Activated CD8-positive, alpha-beta memory T cell treated with anti-CD3 and anti-CD28 coated beads for 48 hours (primary cell): ENCODE measurements around the gene ATP2C2.
"Not testable (repeated sequence)": the region's sequence is repeated elsewhere in the genome, so short reads cannot be mapped to it uniquely, and the experiment has no call there.

Source experiments
- DNase-seq, 3 experiments: peaks; one replicate each; pipeline ENCODE4 v3.0.0-alpha.2; 2020; ENCODE audit warnings: low read depth in 2 of 3, low spot score in 2 of 3

ATP2C2 gene

DNA sequence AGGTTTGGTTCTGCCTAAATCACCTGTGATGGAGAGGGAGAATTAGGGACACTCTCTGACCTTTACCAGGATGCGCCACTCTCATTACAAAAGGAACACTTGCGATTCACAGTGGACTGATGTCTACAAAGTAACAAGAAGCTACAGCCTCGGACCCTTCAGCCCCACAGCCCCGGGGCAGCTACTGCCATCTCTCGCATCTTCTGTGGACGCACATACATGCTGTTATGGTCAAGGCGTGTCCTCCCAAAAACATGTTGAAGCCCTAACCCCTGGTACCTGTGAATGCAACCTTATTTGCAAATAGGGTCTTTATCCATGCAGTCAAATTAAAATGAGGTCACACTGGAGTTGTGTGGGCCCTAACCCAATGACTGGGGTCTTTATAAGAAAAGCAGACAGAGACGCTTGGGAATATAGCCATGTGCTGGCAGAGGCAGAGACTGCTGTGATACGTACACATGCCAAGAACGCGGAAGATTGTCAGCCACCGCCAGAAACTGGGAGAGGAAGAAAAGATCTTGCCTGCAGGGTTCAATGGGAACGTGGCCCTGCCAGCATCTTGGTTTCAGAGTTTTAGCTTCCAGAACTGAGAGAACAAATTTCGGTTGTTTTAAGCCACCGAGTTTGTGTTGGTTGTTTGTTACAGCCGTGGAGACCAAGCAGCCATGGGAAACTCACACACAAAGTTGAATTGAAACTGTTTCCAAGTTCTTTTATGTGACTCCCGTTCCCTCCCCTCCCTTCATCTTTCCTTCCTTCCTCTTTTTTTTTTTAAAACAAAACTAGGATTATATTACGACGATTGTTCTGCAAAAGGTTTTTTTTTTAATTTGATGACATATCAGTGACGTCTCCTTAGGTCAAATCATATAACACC, 23.1 kb downstream of the ATP2C2 start:
- DNase-seq = no peak

DNA sequence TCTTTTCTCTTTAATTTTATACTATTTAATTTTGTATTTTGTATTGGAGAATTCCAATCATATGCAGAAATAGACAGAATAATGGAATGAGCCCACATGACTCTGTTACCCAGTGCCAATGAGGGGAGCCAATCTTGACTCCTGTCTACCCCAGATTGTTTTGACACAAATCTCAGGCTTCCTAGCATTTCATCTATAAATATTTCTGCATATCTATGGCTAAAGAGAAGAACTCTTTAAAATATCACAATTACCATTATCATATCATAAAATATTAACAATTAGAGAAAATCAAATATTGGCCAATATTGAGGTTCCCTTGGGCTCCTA, 23.7 kb downstream of the ATP2C2 start:
- DNase-seq = no peak

DNA sequence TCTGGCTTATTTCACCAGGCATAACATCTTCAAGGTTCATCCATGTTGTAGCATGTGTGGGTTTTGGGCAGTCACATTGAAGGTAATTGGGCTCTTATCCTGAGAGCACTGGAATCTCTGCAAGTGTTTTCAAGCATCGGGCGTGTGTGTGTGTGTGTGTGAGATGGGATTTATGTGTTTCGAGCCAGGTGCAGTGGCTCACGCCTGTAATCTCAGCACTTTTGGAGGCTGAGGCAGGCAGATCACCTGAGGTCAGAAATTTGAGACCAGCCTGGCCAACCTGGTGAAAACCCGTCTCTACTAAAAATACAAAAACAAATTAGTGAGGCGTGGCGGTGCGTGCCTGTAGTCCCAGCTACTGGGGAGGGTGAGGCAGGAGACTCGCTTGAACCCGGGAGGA, 27.7 kb downstream of the ATP2C2 start:
- DNase-seq = not testable (repeated sequence)

DNA sequence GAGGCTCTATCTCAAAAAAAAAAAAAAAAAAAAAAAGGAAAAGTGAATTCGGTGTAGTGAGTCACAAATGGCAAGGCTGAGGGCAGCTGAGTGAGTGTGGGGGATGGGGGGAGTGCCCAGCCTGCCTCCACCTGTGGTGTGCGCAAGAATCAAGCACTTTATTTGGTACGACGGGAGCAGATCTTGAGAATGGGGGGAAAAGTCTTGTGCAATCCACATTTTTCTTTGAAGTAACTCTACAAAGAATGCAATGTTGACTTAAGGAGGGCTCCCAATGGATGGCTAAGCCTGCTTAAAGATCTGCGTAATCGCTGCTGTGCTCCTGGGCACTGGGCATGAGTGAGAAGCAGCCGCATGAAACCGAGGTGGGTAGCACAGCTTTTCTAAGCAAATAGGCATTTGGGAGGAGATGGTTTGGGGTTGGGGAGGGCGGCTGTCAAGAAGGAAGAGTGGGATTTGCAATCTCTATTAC, 28.2 kb downstream of the ATP2C2 start:
- DNase-seq = no peak

DNA sequence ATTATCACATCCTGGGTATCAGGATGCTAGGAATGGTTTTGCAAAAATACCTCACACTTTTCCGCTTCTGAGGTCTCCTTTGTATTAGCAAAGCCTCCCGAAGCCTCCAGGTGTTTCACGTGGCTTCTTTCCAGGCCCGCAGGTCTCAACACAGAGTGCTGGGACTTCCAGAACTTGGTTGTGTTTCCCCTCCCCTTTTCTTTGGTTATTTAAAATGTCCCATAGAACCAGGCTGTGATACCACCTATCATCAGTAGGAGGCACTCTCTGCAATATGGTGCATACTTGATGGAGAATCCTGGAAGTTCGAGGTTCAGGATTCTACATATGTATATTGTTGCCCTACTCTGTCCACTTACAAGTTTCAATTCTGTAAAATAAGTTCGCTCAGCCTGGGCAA, 28.8 kb downstream of the ATP2C2 start:
- no peak for DNase-seq

DNA sequence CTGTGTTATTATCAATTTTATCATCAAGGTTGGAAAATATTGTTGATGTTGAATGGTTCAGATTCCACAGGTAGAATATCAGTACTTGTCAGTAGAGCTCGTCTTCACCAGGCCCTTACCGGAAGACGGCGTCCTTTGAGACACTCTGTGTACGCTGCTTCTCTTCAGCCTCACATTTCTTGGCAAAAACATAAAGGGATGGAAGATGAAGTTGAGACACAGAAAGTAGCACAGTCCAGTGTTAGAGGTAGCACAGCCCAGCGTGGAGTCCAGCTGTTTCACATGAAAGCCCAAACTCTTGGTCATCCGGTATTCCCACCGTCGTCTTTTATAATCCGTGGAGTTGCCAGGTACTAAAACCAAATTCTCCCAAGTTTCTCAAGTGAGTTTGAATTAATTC, 30.4 kb downstream of the ATP2C2 start:
- no peak for DNase-seq

DNA sequence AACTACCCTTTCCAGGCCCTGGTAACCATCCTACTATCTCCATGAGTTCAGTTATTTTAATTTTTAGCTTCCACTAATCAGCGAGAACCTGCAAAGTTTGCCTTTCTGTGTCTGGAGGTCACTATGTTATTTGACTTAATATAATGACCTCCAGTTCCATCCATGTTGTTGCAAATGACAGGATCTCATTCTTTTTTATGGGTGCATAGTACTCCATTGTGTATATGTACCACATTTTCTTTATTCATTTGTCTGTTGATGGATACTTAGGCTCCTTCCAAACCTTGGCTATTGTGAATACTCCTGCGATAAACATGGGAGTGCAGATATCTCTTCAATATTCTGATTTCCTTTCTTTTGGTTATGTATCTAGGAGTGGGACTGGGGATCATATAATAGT, 31.6 kb downstream of the ATP2C2 start:
- DNase-seq = not testable (repeated sequence)

DNA sequence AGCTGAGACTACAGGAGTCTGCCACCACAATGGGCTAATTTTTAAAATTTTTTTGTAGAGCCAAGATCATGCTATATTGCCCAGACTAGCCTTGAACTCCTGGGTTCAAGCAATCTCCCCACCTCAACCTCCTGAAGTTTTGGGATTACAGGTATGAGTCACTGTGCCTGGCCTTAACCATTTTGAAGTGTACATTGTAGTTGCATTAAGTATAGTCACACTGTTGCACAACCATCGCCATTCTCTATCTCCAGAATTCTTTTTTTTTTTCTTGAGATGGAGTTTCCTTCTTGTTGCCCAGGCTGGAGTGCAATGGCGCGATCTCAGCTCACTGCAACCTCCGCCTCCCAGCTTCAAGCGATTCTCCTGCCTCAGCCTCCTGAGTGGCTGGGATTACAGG, 35.1 kb downstream of the ATP2C2 start:
- not testable (repeated sequence) for DNase-seq

DNA sequence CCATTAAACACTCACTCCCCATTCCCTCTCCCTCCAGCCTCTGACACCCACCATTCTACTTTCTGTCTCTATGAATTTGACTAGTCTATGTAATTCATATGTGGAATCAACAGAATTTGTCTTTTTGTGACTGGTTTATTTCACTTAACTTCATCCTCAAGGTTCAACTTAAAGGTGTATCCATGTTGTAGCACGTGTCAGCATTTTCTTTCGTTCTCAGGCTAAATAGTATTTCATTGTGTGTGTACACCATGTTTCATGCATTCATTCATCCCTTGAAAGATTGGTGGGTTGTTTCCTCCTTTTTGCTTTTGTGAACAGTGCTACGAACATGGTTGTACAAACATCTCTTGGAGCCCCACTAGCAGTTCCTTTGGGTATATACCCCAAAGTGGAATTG, 36.0 kb downstream of the ATP2C2 start:
- DNase-seq = no peak

DNA sequence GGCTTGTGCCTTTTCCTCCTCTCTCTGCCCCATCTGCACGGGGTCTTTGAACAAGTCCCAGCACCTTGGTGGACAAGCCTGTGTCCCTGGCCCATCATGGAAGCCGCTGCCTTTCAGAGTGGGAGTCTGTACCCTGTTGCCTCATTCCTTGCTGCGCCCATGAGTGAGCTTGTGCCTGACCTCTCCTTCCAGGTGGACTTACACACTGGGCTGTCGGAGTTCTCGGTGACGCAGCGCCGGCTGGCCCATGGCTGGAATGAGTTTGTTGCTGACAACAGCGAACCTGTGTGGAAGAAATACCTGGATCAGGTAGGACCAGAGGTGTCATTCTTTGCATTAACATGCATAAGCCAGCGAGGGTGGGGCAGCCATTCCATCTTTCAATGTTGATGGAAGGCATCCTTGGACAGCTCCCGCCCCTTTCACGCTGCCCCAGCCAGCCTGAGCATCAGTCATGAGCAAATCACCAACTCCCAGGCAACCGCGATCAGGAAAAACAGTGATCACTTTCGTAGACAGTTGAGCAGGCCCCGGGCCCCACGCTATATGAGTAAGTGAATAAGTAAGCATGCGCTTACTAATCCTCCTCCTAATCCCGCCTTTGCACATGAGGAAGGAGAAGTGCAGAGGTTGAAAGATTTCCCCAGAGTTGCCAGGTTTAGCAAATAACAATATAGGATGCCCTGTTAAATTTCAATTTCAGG, 36.8 kb downstream of the ATP2C2 start:
- no peak for DNase-seq

DNA sequence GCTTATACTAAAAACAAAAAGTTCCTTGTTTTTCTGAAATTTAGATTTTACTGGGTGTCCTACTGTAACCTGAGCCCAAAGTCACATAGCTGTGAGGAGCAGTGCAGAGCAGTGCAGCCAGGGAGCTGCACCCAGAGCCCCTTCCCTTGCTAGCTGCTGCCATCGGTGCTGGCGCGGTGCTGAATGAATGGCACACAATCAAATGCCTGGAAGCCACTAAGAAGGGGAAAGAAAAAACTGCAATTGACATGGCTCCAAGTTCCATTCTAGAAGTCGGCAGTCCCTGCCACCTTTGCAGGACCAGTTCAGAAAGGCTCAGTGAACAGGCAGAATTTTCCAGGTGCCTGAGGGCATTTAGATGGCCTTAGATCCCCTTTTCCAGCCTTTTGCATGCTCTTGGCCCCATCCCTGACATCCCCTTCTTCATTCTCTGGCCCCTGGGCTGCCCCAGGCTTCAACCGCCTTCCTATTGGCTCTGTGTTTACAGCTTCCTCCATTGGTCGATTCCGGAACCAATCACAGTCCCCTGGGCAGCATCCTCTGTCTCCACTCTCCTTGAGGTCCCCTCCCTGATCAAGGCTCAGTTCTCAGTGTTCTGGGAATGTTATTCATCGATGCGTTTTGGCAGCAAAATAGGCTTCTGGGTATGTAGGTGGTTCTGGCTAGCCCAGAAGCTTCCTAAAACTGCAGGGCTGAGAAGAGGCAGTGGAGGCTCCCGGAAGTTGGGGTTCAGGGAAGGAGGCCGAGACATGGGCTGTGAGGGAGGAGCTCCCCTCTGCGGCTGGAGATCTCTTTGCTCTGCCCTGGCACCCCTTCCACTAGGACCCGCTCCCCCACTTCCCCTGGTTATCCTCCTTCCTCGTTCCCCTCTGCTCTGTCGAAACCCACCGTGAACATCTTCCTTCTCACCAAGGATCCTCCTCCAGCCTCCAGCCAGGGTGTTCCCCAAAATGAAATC, 37.9 kb downstream of the ATP2C2 start:
- DNase-seq = no peak

DNA sequence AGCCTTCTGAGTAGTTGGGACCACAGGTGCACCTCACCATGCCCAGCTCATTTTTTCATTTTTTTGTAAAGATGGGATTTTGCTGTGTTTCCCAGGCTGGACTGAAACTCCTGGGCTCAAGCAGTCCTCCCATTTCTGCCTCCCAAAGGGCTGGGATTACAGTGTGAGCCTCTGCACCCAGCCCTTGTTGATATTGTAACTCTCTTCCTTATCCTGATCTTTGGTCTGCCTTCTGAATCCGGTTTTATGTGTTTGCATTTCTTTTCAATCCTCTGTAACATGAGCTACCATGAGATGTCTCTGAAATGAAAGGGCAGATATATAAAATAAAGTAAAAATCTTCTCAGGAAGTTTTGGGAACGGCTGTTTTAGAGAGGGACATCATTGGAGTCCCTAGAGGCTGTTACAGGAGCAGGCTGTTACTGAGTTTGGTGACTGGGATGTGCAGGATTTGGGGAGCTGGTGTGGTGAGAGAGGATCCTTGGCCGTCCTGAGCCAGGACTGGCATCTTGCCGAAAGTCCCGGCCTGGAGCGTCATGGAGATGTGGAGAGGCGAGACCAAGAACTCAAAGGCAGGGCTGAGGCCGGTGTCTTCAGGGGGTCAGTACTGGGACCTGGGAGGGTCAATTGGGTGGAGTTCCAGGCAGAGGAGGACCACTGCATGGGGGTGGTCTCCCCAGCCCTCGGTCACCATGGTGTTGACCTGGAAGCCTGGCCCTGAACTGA, 39.4 kb downstream of the ATP2C2 start:
- DNase-seq = no peak

DNA sequence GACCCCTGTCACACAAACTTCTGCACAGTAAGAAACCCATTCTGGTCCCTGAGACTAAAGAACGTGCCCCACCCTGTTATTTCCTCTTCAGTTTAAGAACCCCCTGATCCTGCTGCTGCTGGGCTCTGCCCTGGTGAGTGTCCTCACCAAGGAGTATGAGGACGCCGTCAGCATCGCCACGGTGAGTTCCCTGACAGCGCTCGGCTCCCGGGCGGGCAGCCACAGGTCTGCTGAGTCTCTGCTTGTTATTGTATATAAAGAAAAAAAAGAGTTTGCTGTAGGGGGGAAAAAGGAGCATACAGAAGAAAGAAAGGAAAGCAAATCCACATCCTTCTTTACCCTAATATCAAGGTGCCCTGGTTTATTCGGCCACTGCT, 40.0 kb downstream of the ATP2C2 start:
- no peak for DNase-seq

DNA sequence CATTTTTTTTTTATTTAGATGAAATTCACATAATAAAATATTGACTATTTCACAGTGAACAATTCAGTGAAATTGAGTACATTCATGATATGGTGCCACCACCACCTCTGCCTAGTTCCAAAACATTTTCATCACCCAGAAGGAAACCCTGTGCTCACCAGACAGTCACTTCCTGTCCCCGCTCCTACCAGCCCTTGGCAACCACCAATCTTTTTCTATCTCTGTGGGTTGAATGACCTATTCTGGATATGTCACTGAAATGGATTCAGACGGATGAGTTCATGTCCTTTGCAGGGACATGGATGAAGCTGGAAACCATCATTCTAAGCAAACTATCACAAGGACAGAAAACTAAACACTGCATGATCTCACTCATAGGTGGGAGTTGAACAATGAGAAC, 40.5 kb downstream of the ATP2C2 start:
- no peak for DNase-seq

DNA sequence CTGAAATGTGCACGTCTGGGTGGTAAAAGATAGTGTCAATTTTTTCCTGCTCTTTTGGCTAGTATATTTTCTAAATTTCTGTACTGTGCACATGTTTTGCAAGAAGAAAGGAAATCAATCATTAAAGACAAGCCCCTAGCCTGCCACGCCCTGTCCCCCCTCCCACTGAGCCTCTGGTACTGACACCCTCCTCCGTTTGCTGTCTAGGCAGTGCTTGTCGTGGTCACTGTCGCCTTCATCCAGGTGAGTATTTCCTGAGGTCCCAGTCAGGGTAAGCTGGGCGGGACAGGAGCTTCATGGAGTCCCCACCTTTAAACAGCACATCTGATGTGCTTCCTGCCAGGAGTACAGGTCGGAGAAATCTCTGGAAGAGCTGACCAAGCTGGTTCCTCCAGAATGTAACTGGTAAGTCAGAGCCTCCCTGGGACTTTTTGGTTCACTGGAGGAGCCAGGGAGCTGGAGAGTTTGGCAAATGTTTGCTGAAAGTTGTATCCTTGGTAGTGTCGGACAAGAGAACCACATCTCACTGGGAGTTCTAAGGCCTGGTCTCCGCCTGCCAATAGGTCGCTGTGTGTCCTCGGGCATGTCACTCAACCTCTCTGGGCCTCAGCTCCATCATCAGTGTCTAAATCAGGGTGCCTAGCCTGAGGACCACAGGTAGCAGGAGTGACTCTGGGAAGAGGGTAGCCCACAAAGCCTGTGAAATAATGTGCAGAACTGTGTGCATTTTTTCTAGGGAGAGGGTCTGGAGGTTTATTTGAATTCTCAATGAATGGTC, 42.2 kb downstream of the ATP2C2 start:
- DNase-seq = no peak

DNA sequence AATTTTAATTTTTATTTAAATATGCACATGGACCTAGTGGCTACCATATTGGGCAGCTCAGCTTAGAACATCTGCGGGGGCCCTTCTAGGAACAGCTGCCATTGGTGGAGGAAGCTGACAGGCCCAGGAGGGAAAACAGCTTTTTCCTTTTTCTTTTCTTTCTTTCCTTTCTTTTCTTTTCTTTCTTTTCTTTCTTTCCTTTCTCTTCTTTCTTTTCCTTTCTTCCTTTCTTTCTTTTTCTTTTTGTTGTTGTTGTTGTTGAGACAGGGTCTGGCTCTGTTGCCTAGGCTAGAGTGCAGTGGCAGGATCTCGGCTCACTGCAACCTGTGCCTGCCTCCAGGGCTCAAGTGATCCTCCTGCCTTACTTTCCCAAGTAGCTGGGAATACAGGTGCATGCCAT, 43.4 kb downstream of the ATP2C2 start:
- DNase-seq = no peak

DNA sequence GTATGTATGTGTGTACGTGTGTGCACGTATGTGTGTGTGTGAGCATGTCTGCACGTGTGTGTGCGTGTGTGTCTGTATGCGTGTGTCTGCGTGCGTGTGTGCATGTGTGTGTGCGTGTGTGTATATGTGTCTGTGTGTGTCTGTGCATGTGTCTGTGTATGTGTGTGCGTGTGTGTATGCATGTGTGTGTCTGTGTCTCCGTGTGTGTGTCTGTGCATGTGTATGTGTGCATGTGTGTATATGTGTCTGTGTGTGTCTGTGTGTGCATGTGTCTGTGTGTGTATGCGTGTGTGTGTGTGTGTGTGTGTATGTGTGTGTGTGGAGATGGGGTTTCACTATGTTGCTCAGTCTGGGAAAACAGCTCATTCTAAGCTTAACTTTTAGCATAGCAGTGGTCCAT, 43.9 kb downstream of the ATP2C2 start:
- no peak for DNase-seq

DNA sequence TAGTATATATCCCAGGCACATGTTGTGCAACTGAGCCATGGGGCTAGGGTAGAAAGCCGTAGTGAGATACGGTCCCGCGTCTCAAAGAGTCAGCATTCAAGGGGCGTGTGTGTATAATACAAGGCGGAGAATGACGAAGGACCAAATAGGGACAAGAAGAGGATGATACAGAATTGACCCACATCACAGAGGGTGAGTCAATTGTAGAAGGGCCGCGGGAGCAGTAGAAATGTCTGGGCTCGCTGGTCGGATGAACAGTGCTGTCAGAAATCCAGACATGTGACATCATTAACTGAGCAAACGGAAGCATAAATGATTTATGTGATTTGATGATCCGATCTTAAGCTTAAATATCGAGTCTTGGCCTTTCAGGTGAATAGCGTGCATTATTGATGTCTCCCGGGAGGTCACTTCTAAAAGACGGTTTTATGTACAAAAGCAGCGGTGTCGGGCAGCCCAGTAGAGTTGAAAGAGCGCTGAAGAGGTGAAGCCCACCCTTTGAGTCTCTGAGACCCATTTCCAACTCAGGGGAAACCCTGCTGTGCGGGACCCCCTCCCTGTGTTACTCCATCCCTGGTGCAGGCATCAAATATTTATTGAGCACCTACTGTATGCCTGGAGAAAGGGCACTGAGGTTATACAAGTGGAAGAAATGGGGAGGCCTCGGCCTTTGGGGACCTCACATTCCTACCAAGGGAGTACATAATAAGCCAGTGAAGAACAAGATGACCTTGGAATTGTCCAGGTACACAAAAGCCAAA, 45.1 kb downstream of the ATP2C2 start:
- no peak for DNase-seq

DNA sequence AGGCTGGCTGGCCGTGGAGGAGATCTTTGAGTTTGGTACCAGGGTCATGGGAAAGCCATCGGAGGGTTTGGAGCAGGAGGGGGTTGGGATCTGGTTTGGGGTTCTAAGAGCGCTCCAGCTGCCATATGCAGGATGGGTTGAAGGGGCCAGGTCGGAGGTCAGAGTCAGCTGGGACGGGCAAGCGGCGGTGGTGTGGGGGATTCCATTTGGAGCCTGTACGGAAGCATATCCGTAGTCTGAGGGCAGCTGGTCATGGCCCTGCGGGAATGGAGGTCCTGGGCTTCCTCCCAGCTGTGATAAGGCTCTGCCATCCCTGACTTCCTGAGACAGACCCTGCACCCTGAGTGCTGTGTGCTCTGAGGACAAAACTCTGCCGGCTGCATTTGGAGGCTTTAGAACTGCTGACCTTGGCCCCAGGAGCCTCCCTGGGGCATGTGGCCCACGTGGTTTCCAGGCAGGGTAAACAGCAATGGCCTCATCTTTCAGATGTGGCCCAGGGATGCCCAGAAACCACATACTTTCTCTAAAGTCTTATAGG, 46.5 kb downstream of the ATP2C2 start:
- DNase-seq = no peak
